Fibroblast of lung (primary cell): ENCODE results near the gene PFKM. TPM values are rescaled to one million over a fixed set of nuclear protein-coding genes. Genes with fewer than 3 reads are reported as not detected.
"Not testable (repeated sequence)": the region's sequence is repeated elsewhere in the genome, so short reads cannot be mapped to it uniquely, and the experiment has no call there.

Source experiments
- DNase-seq, 2 donors: peaks; one replicate each; pipeline versions ENCODE4 v3.0.0 to v3.0.0-alpha.2; 2010; ENCODE audit warnings: low read depth in 2 of 2
- H2AFZ ChIP-seq: 2 replicates; pipeline ENCODE4 v1.5.1; 2012; ENCODE audit warnings: low read length, control low read depth, inconsistent platforms
- H3K27ac ChIP-seq: 2 replicates; pipeline ENCODE4 v1.5.1; 2011; ENCODE audit warnings: low read length, control low read depth; ENCODE audit not compliant: insufficient read depth
- H3K27me3 ChIP-seq: 2 replicates; pipeline ENCODE4 v1.5.1; 2011; ENCODE audit warnings: mild to moderate bottlenecking, low read length; ENCODE audit not compliant: control insufficient read depth, insufficient read depth
- H3K36me3 ChIP-seq: 2 replicates; pipeline ENCODE4 v1.5.1; 2011; ENCODE audit warnings: low read length; ENCODE audit not compliant: control insufficient read depth, insufficient read depth
- H3K4me1 ChIP-seq: 2 replicates; pipeline ENCODE4 v1.5.1; 2011; ENCODE audit warnings: low read length; ENCODE audit not compliant: control insufficient read depth, insufficient read depth; ENCODE audit errors: extremely low read depth
- H3K4me2 ChIP-seq: 2 replicates; pipeline ENCODE4 v1.5.1; 2011; ENCODE audit warnings: low read length, control low read depth; ENCODE audit not compliant: insufficient read depth; ENCODE audit errors: extremely low read depth
- H3K4me3 ChIP-seq, 4 experiments: fragments of 200-600 bp in 1 of 4; sonication (generic) in 1 of 4; replicated peaks in 1 of 4; 2 replicates each; pipeline ENCODE4 v1.5.1; 2011 to 2016; ENCODE audit warnings: low read length in 4 of 4, low read depth in 3 of 4, mild to moderate bottlenecking in 3 of 4, control low read depth in 2 of 4, inconsistent platforms in 1 of 4, mixed read lengths in 1 of 4; ENCODE audit not compliant: insufficient read depth in 1 of 4; ENCODE audit errors: control extremely low read depth in 1 of 4
- H3K79me2 ChIP-seq: 2 replicates; pipeline ENCODE4 v1.5.1; 2012; ENCODE audit warnings: mild to moderate bottlenecking, low read length, inconsistent platforms; ENCODE audit not compliant: control insufficient read depth, insufficient read depth
- H3K9ac ChIP-seq: 2 replicates; pipeline ENCODE4 v1.5.1; 2011; ENCODE audit warnings: mild to moderate bottlenecking, low read length, control low read depth; ENCODE audit not compliant: insufficient read depth
- H3K9me3 ChIP-seq: 2 replicates; pipeline ENCODE4 v1.5.1; 2012; ENCODE audit warnings: low read depth, low read length; ENCODE audit not compliant: control insufficient read depth, insufficient read depth
- H4K20me1 ChIP-seq: 2 replicates; pipeline ENCODE4 v1.5.1; 2011; ENCODE audit warnings: low read length; ENCODE audit not compliant: control insufficient read depth, insufficient read depth; ENCODE audit errors: extremely low read depth
- CTCF ChIP-seq, 2 donors: IDR thresholded peaks in 1 of 2; conservative IDR thresholded peaks in 1 of 2; 1 replicate in 1 of 2; 2 replicates in 1 of 2; pipeline ENCODE4 v1.5.1; 2011 to 2012; ENCODE audit warnings: low read length in 2 of 2, control low read depth in 1 of 2, inconsistent platforms in 1 of 2, low read depth in 1 of 2, mild to moderate bottlenecking in 1 of 2
- EZH2 ChIP-seq: IDR thresholded peaks from 2 replicates; pipeline ENCODE4 v1.5.1; 2012; ENCODE audit warnings: low read length, control low read depth, mild to moderate bottlenecking; ENCODE audit errors: missing control alignments
- polyA plus RNA-seq, 2 donors: library from polyadenylated mRNA; depleted of rRNA in 1 of 2; stranded (reverse) in 1 of 2; unstranded in 1 of 2; fragments of >200 nt; gene quantifications; 2 replicates each; pipeline ENCODE4 v1.2.1, GENCODE V29; 2011 to 2012; ENCODE audit warnings: missing spikeins in 1 of 2
- total RNA-seq: library from RNA; depleted of rRNA; stranded (reverse); fragments of >200 nt; gene quantifications from 2 replicates; pipeline ENCODE4 v1.2.1, GENCODE V29; 2014

PFKM gene
- total and polyA plus RNA-seq, 2 donors (not counting 1 experiment from before 2014, with no cell fraction given) = 88.4 to 98.9 TPM

DNA sequence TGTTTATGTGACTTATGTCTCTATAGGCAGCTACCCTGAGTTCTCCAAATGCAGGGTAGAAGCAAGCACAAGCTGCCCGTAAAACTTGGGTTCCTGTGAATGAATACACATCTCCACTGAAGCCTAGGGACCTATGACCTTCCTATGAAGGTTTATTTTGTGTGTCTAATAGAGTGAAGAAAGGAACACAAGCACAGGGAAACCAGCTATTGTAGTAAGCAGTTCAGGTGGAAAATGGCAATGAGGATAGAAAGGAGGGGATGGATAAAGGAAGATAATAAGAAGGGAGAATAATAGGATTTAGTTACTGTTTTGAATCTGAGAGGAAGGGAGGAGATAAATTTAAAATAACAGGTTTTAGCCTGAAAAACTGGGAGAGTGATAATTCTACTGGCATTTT is 2.4 kb downstream of the PFKM start:
- Histone ChIP-seq H3K27ac (no peak overlapping the region), H3K4me2 (no peak overlapping the region)

DNA sequence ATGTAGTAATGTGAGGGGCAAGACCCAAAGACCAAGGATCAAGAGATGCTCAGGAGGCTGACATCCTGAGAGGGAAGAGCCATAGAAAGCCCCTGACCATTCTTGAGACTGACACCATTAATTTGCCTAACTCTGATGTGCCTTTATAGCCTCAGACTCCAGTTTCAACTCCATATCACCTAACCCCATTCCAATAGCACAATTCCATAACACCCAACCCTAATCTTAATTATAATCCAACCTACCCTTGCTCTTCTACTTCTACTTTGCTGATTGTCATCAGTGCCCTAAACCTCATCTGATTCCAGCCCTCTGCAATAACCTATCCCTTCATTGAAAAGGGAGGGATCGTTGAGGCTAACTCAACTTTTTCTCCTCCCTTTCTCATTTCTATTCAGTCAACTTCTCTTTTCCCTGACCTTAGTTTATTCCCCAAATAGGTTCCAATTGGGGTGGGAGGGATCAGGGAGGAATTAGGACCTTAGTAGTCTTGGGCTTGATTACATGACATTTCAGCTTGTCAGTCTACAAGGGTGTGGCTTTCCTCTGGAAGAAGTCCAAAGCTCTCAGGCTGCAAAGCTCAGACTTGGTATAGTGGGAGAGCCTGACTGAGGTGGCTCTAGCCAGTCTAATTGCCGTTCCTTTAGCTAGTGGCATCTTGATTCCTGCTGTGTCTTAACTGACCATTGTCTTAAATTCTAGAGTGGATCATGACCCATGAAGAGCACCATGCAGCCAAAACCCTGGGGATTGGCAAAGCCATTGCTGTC is 3.1 kb downstream of the PFKM start:
- Histone ChIP-seq H3K4me1 (peaks cover 2% of the 10 kb centered on the region), H3K36me3 (peaks cover 1% of the 10 kb centered on the region), H3K4me2 (no peak overlapping the region), H2AFZ (no peak overlapping the region), H3K9ac (no peak overlapping the region), H3K79me2 (peaks cover 18% of the 10 kb centered on the region), H3K27ac (no peak overlapping the region), H3K9me3 (no peaks in the 10 kb centered on the region), H4K20me1 (no peaks in the 10 kb centered on the region), H3K4me3 (no peak overlapping the region), H3K27me3 (no peaks in the 10 kb centered on the region)
- TF ChIP-seq CTCF (conservative IDR thresholded peaks at IDR 0.05 in 1 of 2, IDR thresholded peaks at IDR 0.05 in 1 of 2; ENCODE audit: low read depth in 1 of 2, low read length in 2 of 2) (no peak), EZH2 (no peak)
- no peak for DNase-seq

More for the DNA sequence above, 2.4 kb downstream of the PFKM start:
- no peak overlapping the region for H3K4me3 ChIP-seq
- H3K9ac ChIP-seq = no peak overlapping the region
- no peaks in the 10 kb centered on the region for H3K36me3 ChIP-seq
- H3K27me3 ChIP-seq = no peaks in the 10 kb centered on the region
- TF ChIP-seq EZH2 = no peak
- no peak for TF ChIP-seq CTCF (conservative IDR thresholded peaks at IDR 0.05 in 1 of 2, IDR thresholded peaks at IDR 0.05 in 1 of 2; ENCODE audit: low read depth in 1 of 2, low read length in 2 of 2)
- no peaks in the 10 kb centered on the region for H4K20me1 ChIP-seq
- H3K9me3 ChIP-seq = no peaks in the 10 kb centered on the region
- peaks cover 2% of the 10 kb centered on the region for H3K4me1 ChIP-seq
- peaks cover 18% of the 10 kb centered on the region for H3K79me2 ChIP-seq
- no peak for DNase-seq
- no peak overlapping the region for H2AFZ ChIP-seq

GRCh38 chr12:48123169-48123568 is 4.0 kb downstream of the PFKM start:
- no peak overlapping the region for H2AFZ ChIP-seq
- H3K9ac ChIP-seq = no peak overlapping the region
- no peak overlapping the region for H3K4me2 ChIP-seq
- H3K4me3 ChIP-seq = no peak overlapping the region
- no peaks in the 10 kb centered on the region for H3K9me3 ChIP-seq
- TF ChIP-seq EZH2 (no peak), CTCF (conservative IDR thresholded peaks at IDR 0.05 in 1 of 2, IDR thresholded peaks at IDR 0.05 in 1 of 2; ENCODE audit: low read depth in 1 of 2, low read length in 2 of 2) (no peak)
- no peaks in the 10 kb centered on the region for H3K27me3 ChIP-seq
- peaks cover 2% of the 10 kb centered on the region for H3K4me1 ChIP-seq
- no peak for DNase-seq
- H4K20me1 ChIP-seq = no peaks in the 10 kb centered on the region
- H3K79me2 ChIP-seq = peaks cover 18% of the 10 kb centered on the region
- H3K27ac ChIP-seq = no peak overlapping the region
- peaks cover 3% of the 10 kb centered on the region for H3K36me3 ChIP-seq

DNA sequence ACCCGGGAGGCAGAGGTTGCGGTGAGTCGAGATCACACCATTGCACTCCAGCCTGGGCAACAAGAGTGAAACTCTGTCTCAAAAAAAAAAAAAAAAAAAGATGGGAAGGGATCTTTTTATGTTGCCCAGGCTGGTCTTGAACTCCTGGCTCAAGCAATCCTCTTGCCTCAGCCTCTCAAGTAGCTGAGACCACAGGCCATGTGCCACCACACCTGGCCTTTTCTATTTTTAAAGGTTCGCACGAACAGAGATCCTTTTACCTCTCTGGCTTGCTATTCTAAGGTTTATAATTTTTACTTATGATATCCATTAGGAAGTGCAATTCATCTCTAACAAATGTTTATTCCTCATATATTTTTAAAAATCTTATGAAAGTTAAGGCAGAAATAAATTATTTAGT is 6.4 kb downstream of the PFKM start:
- H3K9ac ChIP-seq, H3K4me2 ChIP-seq, H3K27me3 ChIP-seq, H3K36me3 ChIP-seq, DNase-seq, H3K4me3 ChIP-seq, H4K20me1 ChIP-seq, H3K4me1 ChIP-seq, H3K9me3 ChIP-seq, H2AFZ ChIP-seq, H3K27ac ChIP-seq: not testable (repeated sequence)
- H3K79me2 ChIP-seq = peaks cover 10% of the 10 kb centered on the region
